Omental fat pad (tissue), 4 donors: ENCODE measurements around the gene COL27A1. TPM values are rescaled to one million over a fixed set of nuclear protein-coding genes. Genes with fewer than 3 reads are reported as not detected.

Experiments
- ATAC-seq: fragments of 150-250 bp; one replicate; pipeline ENCODE4 v1.9.1; 2016; ENCODE audit warnings: mild to moderate bottlenecking, moderate library complexity; ENCODE audit not compliant: low FRiP score
- DNase-seq: peaks from one replicate; pipeline ENCODE4 v3.0.0-alpha.2; 2019; ENCODE audit warnings: low spot score
- CTCF ChIP-seq, 3 donors: fragments of 450-650 bp; IDR thresholded peaks; one replicate each; pipeline ENCODE4 v1.5.1; 2016 to 2017; ENCODE audit warnings: antibody characterized with exemption in 3 of 3, mild to moderate bottlenecking in 3 of 3, moderate library complexity in 2 of 3
- total RNA-seq, 4 donors: library from RNA; depleted of rRNA; stranded (reverse); fragments of >200 nt; gene quantifications; one replicate each; pipeline ENCODE4 v1.1.0, GENCODE V29; 2016

COL27A1 gene
- total RNA-seq, 4 donors from 2014 or later: 4.9 to 78.9 (median 10.1) TPM

DNA sequence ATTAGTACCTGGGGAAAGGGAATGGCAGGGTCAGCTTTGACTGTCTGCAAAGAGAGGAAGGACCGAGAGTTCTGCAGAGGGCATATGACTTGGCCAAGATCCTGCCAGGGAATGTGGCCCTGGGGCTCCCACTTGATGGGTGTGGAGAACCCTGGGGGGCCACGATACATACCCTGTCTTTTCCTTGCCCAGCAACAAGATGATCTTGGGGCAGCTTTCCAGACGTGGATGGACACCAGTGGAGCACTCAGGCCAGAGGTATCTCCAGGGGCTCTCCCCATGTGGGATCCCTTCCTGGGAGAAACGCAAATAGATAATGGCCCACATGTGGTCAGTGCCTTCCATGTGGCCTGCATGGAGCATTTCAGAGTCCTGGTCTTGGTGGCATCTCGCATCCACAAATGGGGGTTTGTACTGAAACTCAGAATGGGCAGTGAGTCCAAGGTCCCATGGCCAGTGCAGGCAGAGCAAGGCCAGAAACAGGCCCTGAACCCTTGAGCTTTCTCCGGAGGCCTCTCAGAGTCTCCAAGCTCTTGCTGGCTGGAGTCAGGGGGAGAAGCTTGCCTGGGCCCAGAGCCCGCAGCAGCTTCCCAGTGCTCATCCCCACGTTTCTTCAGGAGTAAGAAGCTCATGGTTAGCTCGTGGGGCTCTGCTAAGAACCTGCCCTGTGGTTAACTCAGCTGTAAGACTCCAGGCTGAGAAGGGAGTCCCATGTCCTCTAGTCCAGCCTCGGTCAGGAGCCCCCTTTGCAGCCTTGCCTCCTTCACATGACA, 149.3 kb downstream of the COL27A1 start:
- no peak for ATAC-seq
- DNase-seq: no peak
- TF ChIP-seq CTCF (IDR thresholded peaks at IDR 0.05): no peak

GRCh38 chr9:114307899-114308267, 152.5 kb downstream of the COL27A1 start:
- TF ChIP-seq CTCF (IDR thresholded peaks at IDR 0.05): no peak
- DNase-seq: no peak
- no peak for ATAC-seq

GRCh38 chr9:114308361-114308950, 153.1 kb downstream of the COL27A1 start:
- TF ChIP-seq CTCF (IDR thresholded peaks at IDR 0.05): no peak
- no peak for DNase-seq
- no peak for ATAC-seq

GRCh38 chr9:114309096-114309495, 153.8 kb downstream of the COL27A1 start:
- no peak for ATAC-seq

GRCh38 chr9:114310471-114311450, 155.4 kb downstream of the COL27A1 start:
- no peak for ATAC-seq
- DNase-seq: no peak
- TF ChIP-seq CTCF (IDR thresholded peaks at IDR 0.05): no peak

More at GRCh38 chr9:114309096-114309495, 153.8 kb downstream of the COL27A1 start:
- no peak for TF ChIP-seq CTCF (IDR thresholded peaks at IDR 0.05)
- DNase-seq: no peak

GRCh38 chr9:114311571-114312512, 156.5 kb downstream of the COL27A1 start:
- ATAC-seq (no peak), DNase-seq (no peak)
- no peak for TF ChIP-seq CTCF (IDR thresholded peaks at IDR 0.05)
